ENCODE measurements around the gene KCNE5.

The KCNE5 gene

DNA sequence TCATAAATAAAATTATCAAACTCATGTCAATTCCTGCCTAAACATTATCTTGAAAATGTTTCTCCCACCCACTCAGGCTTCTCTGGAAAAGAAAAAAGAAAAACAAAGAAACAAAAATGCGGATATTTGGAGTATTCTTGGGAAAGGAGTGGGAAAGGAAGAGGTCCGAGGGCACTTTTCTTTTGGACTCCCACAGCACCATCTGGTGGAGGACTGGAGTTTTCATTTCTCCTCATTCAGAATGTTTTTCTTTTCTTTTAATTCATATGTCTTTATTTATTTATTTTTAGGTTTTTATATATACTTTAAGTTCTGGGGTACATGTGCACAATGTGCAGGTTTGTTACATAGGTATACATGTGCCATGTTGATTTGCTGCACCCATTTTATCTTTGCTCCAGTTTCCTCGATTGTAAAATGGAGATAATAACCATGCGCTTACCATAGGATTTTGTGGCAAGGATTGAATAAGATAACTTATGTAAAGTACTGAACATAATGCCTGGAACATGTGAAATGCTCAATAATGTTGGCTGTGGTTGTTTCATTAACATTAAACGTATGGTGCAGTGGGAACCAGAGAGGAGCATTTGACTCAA, 8.0 kb upstream of the KCNE5 start:
- H3K4me3 ChIP-seq (replicated peaks in 1 of 2; ENCODE audit: low read depth in 2 of 2, low read length in 2 of 2): no peak overlapping the region
- TF ChIP-seq, protein P1, sequence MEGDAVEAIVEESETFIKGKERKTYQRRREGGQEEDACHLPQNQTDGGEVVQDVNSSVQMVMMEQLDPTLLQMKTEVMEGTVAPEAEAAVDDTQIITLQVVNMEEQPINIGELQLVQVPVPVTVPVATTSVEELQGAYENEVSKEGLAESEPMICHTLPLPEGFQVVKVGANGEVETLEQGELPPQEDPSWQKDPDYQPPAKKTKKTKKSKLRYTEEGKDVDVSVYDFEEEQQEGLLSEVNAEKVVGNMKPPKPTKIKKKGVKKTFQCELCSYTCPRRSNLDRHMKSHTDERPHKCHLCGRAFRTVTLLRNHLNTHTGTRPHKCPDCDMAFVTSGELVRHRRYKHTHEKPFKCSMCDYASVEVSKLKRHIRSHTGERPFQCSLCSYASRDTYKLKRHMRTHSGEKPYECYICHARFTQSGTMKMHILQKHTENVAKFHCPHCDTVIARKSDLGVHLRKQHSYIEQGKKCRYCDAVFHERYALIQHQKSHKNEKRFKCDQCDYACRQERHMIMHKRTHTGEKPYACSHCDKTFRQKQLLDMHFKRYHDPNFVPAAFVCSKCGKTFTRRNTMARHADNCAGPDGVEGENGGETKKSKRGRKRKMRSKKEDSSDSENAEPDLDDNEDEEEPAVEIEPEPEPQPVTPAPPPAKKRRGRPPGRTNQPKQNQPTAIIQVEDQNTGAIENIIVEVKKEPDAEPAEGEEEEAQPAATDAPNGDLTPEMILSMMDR (IDR thresholded peaks at IDR 0.05; ENCODE audit: low read depth, low read length): peak; percentile 33
- peak; percentile 42 to 46 for DNase-seq (ENCODE audit: low read depth in 2 of 2)

DNA sequence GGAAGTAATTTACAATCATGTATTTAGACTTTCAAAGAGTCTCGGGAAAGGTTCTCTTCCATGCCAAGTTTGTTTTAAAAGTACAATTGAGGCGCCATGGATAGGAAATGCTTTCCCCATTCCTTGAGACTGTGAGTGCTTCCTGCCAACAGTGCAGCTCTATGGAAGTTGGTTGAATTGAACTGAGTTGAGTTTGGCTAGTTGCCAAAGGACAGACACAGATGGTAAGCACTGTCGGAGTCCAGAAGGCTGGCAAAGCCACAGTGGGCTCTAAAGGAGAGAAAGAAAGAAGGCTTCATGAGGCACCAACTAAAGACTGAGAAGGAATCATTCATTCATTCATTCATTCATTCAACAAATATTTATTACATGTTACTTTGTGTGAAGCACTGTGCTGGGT, 4.3 kb upstream of the KCNE5 start:
- H3K4me3 ChIP-seq (replicated peaks in 1 of 2; ENCODE audit: low read depth in 2 of 2, low read length in 2 of 2): no peak overlapping the region
- DNase-seq (ENCODE audit: low read depth in 2 of 2): peak; percentile 30 to 49
- TF ChIP-seq, protein P1 (IDR thresholded peaks at IDR 0.05; ENCODE audit: low read depth, low read length): no peak

DNA sequence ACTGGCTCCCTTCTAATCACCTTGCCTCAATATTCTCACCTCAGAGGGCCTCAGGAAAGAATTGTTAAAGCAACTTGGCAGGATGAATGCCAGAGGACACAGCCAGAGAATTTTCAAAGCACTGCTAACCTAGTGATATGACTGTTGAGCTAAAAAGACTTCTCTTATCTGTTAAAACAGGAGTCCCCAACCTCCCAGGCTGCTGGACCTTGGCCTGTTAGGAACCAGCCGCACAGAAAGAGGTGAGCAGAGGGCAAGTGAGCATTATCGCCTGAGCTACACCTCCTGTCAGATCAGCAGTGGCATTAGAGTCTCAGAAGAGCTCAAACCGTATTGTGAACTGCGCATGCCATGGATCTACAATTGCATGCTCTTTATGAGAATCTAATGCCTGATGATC, 1.7 kb upstream of the KCNE5 start:
- DNase-seq (ENCODE audit: low read depth in 2 of 2): no peak
- TF ChIP-seq, protein P1 (IDR thresholded peaks at IDR 0.05; ENCODE audit: low read depth, low read length): no peak
- no peak overlapping the region for H3K4me3 ChIP-seq (replicated peaks in 1 of 2; ENCODE audit: low read depth in 2 of 2, low read length in 2 of 2)

GRCh38 chrX:109623997-109624396, 975 bp downstream of the KCNE5 start:
- H3K4me3 ChIP-seq (replicated peaks in 1 of 2; ENCODE audit: low read depth in 2 of 2, low read length in 2 of 2): no peak overlapping the region
- TF ChIP-seq, protein P1 (IDR thresholded peaks at IDR 0.05; ENCODE audit: low read depth, low read length): no peak
- no peak for DNase-seq (ENCODE audit: low read depth in 2 of 2)

DNA sequence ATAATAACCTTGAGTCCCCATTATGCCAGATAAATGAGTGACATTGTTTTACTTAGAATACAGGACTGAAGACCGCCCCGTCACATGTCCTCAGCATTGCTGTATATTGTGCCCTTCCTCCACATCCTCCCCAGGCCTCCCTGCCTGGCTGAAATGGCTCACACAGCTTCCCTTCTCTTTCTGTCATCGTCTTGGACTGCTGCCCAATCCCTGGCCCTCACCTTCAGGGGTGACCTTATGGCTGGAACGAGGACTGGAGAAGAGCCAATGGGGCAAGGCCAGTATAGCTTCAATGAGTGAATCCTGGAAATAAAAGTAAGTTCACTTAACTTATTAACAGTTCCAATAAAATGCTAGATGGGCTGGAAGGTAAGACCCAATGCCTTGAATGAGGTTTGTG, 2.7 kb downstream of the KCNE5 start:
- TF ChIP-seq, protein P1 (IDR thresholded peaks at IDR 0.05; ENCODE audit: low read depth, low read length): no peak
- DNase-seq (ENCODE audit: low read depth in 2 of 2): no peak
- H3K4me3 ChIP-seq (replicated peaks in 1 of 2; ENCODE audit: low read depth in 2 of 2, low read length in 2 of 2): no peak overlapping the region

GRCh38 chrX:109619771-109620170, 5.2 kb downstream of the KCNE5 start:
- DNase-seq (ENCODE audit: low read depth in 2 of 2): no peak
- TF ChIP-seq, protein P1 (IDR thresholded peaks at IDR 0.05; ENCODE audit: low read depth, low read length): no peak
- no peak overlapping the region for H3K4me3 ChIP-seq (replicated peaks in 1 of 2; ENCODE audit: low read depth in 2 of 2, low read length in 2 of 2)

DNA sequence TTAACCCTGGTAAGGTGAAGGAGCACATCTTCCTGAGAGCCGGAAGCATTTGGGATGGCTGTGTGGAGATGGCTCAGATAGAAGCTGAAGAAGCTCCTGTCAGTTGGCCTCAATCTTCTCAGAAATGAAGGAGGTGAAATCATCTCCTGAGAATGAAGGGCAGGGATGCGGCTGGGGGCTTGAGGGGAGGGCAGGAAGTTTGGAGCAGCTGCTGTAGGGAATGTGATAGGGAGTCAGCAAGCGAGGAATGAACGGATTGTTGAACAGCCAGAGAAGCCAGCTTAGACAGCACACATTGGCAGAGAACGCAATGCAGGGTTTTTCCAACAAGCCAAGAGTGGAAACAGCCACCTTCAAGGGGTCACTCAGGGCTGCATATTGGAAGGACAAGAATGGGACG, 10.0 kb downstream of the KCNE5 start:
- no peak overlapping the region for H3K4me3 ChIP-seq (replicated peaks in 1 of 2; ENCODE audit: low read depth in 2 of 2, low read length in 2 of 2)
- TF ChIP-seq, protein P1 (IDR thresholded peaks at IDR 0.05; ENCODE audit: low read depth, low read length): no peak
- no peak for DNase-seq (ENCODE audit: low read depth in 2 of 2)
